GM18873 (cell line): Measurements from ENCODE around the gene FRK.
"Not testable (repeated sequence)": the region's sequence is repeated elsewhere in the genome, so short reads cannot be mapped to it uniquely, and the experiment has no call there.

Experiments used
- ATAC-seq: cut with Tn5 transposase; IDR thresholded peaks from one replicate; pipeline ENCODE4 v1.9.1; 2021; ENCODE audit warnings: mild to moderate bottlenecking, moderate library complexity, moderate number of reproducible peaks; ENCODE audit not compliant: unreplicated experiment, low FRiP score

FRK gene

GRCh38 chr6:116060572-116061283 lies at the start of gene FRK:
TSS of gene FRK (minus strand) at chr6:116060891. CDS start at chr6:116060311, 580 bp downstream.
- no peak for ATAC-seq

- no peak for ATAC-seq
Measured at GRCh38 chr6:116108836-116109235, 48.1 kb upstream of the FRK start.

- ATAC-seq, result no peak
Measured at GRCh38 chr6:116106146-116106545, 45.5 kb upstream of the FRK start.

- no peak for ATAC-seq
Measured at GRCh38 chr6:116105247-116105646, 44.6 kb upstream of the FRK start.

- no peak for ATAC-seq
Measured at GRCh38 chr6:116104636-116105035, 43.9 kb upstream of the FRK start.

- ATAC-seq, result no peak
Measured at GRCh38 chr6:116102873-116103272, 42.2 kb upstream of the FRK start.

GRCh38 chr6:116101790-116102189 lies 41.1 kb upstream of the FRK start:
- no peak for ATAC-seq

- ATAC-seq, result no peak
Measured at GRCh38 chr6:116101302-116101718, 40.6 kb upstream of the FRK start.

GRCh38 chr6:116100419-116101301 lies 40.0 kb upstream of the FRK start, which contains the start of gene NT5DC1:
TSS of gene NT5DC1 (plus strand) at chr6:116100853. CDS start at chr6:116100931, 78 bp downstream.
- ATAC-seq, result peak; percentile 77

- ATAC-seq, result no peak
Measured at GRCh38 chr6:116099036-116099435, 38.3 kb upstream of the FRK start.

GRCh38 chr6:116096979-116097816 lies 36.5 kb upstream of the FRK start:
- no peak for ATAC-seq

GRCh38 chr6:116096048-116096759 lies 35.5 kb upstream of the FRK start:
- not testable (repeated sequence) for ATAC-seq

- ATAC-seq, result no peak
Measured at GRCh38 chr6:116094041-116094440, 33.4 kb upstream of the FRK start.

- peak; percentile 64 for ATAC-seq
Measured at GRCh38 chr6:116090251-116090650, 29.6 kb upstream of the FRK start.

GRCh38 chr6:116088946-116089345 lies 28.3 kb upstream of the FRK start:
- ATAC-seq, result no peak

GRCh38 chr6:116087437-116088027 lies 26.8 kb upstream of the FRK start:
- peak; percentile 98 for ATAC-seq

- ATAC-seq, result no peak
Measured at GRCh38 chr6:116084284-116084683, 23.6 kb upstream of the FRK start.

- no peak for ATAC-seq
Measured at GRCh38 chr6:116083052-116083451, 22.4 kb upstream of the FRK start.

- ATAC-seq, result no peak
Measured at GRCh38 chr6:116078945-116079344, 18.3 kb upstream of the FRK start.

- no peak for ATAC-seq
Measured at GRCh38 chr6:116078522-116078921, 17.8 kb upstream of the FRK start.
